ENCODE results near the gene SYT12. TPM values are rescaled to one million over a fixed set of nuclear protein-coding genes. Genes with fewer than 3 reads are reported as not detected.

Gene SYT12
- total RNA-seq, 1 experiment from 2014 or later, result 3.1 TPM

- POLR2A ChIA-PET (ENCODE audit: low non-redundant PET), result no interaction called here
- intact Hi-C loops (cut with micrococcal nuclease; ENCODE audit: unreplicated experiment), result loop anchor here (10.0 kb wide), 3 partner anchors 200 to 330 kb away; no protein-coding TSS in a partner anchor
- TF ChIP-seq EZH2 (IDR thresholded peaks at IDR 0.05; ENCODE audit: borderline replicate concordance, low read depth, low read length, poor library complexity, severe bottlenecking) (no peak), CTCF (conservative IDR thresholded peaks at IDR 0.05; ENCODE audit: low read depth, low read length) (no peak)
These were observed 31.5 kb downstream of the SYT12 start for GRCh38 chr11:67054346-67054835.

GRCh38 chr11:67054836-67055523 lies 32.0 kb downstream of the SYT12 start:
- Histone ChIP-seq H3K4me3 (ENCODE audit: low read depth, low read length, poor library complexity, severe bottlenecking) (no peak overlapping the region), H3K4me1 (ENCODE audit: insufficient read depth, low read length, poor library complexity, severe bottlenecking) (peaks cover 12% of the 10 kb centered on the region), H3K36me3 (ENCODE audit: insufficient read depth, low read length, poor library complexity, severe bottlenecking) (no peaks in the 10 kb centered on the region), H3K27me3 (replicated peaks; ENCODE audit: insufficient read depth, low read depth, low read length, poor library complexity) (no peaks in the 10 kb centered on the region), H3K9me3 (ENCODE audit: low read depth, low read length, poor library complexity, severe bottlenecking) (no peaks in the 10 kb centered on the region), H3K27ac (ENCODE audit: low read depth, low read length, poor library complexity, severe bottlenecking) (no peak overlapping the region)
- POLR2A ChIA-PET (ENCODE audit: low non-redundant PET), result no interaction called here
- intact Hi-C loops (cut with micrococcal nuclease; ENCODE audit: unreplicated experiment), result loop anchor here (10.0 kb wide), 3 partner anchors 200 to 330 kb away; no protein-coding TSS in a partner anchor
- peak; percentile 75 for DNase-seq (ENCODE audit: low spot score)
- no peak for TF ChIP-seq EZH2 (IDR thresholded peaks at IDR 0.05; ENCODE audit: borderline replicate concordance, low read depth, low read length, poor library complexity, severe bottlenecking)
- TF ChIP-seq CTCF (conservative IDR thresholded peaks at IDR 0.05; ENCODE audit: low read depth, low read length), result no peak
- CTCF ChIA-PET, result interaction anchor here (0.7 to 1.8 kb wide), 3 partner anchors 10 to 327 kb away, joined by 3 to 8 read pairs (median 4); no protein-coding TSS in a partner anchor
- no TSS peak for BruUV-seq (replicated peaks)

More at GRCh38 chr11:67054346-67054835, 31.5 kb downstream of the SYT12 start:
- H3K9me3 ChIP-seq (ENCODE audit: low read depth, low read length, poor library complexity, severe bottlenecking), result no peaks in the 10 kb centered on the region
- DNase-seq (ENCODE audit: low spot score), result no peak
- CTCF ChIA-PET, result interaction anchor here (0.6 to 2.2 kb wide), 5 partner anchors 10 to 560 kb away, joined by 3 to 21 read pairs (median 4); no protein-coding TSS in a partner anchor
- H3K4me1 ChIP-seq (ENCODE audit: insufficient read depth, low read length, poor library complexity, severe bottlenecking), result peaks cover 12% of the 10 kb centered on the region
- H3K27me3 ChIP-seq (replicated peaks; ENCODE audit: insufficient read depth, low read depth, low read length, poor library complexity), result no peaks in the 10 kb centered on the region
- H3K36me3 ChIP-seq (ENCODE audit: insufficient read depth, low read length, poor library complexity, severe bottlenecking), result no peaks in the 10 kb centered on the region
- BruUV-seq (replicated peaks), result no TSS peak
- H3K27ac ChIP-seq (ENCODE audit: low read depth, low read length, poor library complexity, severe bottlenecking), result no peak overlapping the region
- no peak overlapping the region for H3K4me3 ChIP-seq (ENCODE audit: low read depth, low read length, poor library complexity, severe bottlenecking)

- Histone ChIP-seq H3K4me1 (ENCODE audit: insufficient read depth, low read length, poor library complexity, severe bottlenecking) (peaks cover 12% of the 10 kb centered on the region), H3K36me3 (ENCODE audit: insufficient read depth, low read length, poor library complexity, severe bottlenecking) (no peaks in the 10 kb centered on the region), H3K27ac (ENCODE audit: low read depth, low read length, poor library complexity, severe bottlenecking) (no peak overlapping the region), H3K27me3 (replicated peaks; ENCODE audit: insufficient read depth, low read depth, low read length, poor library complexity) (no peaks in the 10 kb centered on the region), H3K9me3 (ENCODE audit: low read depth, low read length, poor library complexity, severe bottlenecking) (no peaks in the 10 kb centered on the region), H3K4me3 (ENCODE audit: low read depth, low read length, poor library complexity, severe bottlenecking) (no peak overlapping the region)
- ChIA-PET CTCF (interaction anchor here (0.7 to 1.4 kb wide), 2 partner anchors 261 to 327 kb away, joined by 3 to 4 read pairs; no protein-coding TSS in a partner anchor), POLR2A (ENCODE audit: low non-redundant PET) (no interaction called here)
- TF ChIP-seq EZH2 (IDR thresholded peaks at IDR 0.05; ENCODE audit: borderline replicate concordance, low read depth, low read length, poor library complexity, severe bottlenecking), result no peak
- TF ChIP-seq CTCF (conservative IDR thresholded peaks at IDR 0.05; ENCODE audit: low read depth, low read length), result no peak
- no TSS peak for BruUV-seq (replicated peaks)
- intact Hi-C loops (cut with micrococcal nuclease; ENCODE audit: unreplicated experiment), result loop anchor here (10.0 kb wide), 3 partner anchors 199 to 329 kb away; no protein-coding TSS in a partner anchor
- no peak for DNase-seq (ENCODE audit: low spot score)
These were observed 32.9 kb downstream of the SYT12 start for GRCh38 chr11:67055812-67056211.
